ENCODE measurements around the gene FSCB.

GRCh38 chr14:44525237-44525636 lies 18.2 kb upstream of the FSCB start:
- TF ChIP-seq EZH2phosphoT487 (IDR thresholded peaks at IDR 0.05; ENCODE audit: unreplicated experiment) (no peak), CTCF (conservative IDR thresholded peaks at IDR 0.05; ENCODE audit: low read depth in 2 of 2) (no peak), EZH2 (IDR thresholded peaks at IDR 0.05; ENCODE audit: low read depth, unreplicated experiment) (no peak), POLR2AphosphoS5 (IDR thresholded peaks at IDR 0.05; ENCODE audit: low read depth) (no peak), JUNB (IDR thresholded peaks at IDR 0.05; ENCODE audit: unreplicated experiment) (no peak), NANOG (IDR thresholded peaks at IDR 0.05; ENCODE audit: borderline replicate concordance) (no peak), ETS1 (IDR thresholded peaks at IDR 0.05) (no peak), STAT1 (IDR thresholded peaks at IDR 0.05; ENCODE audit: unreplicated experiment) (no peak), ZNF331 (CRISPR knock-in tag; IDR thresholded peaks at IDR 0.05; ENCODE audit: low read depth) (no peak), CREB1 (CRISPR knock-in tag; IDR thresholded peaks at IDR 0.05; ENCODE audit: low read depth) (no peak), ZNF114 (CRISPR knock-in tag; IDR thresholded peaks at IDR 0.05) (no peak)
- TF ChIP-seq, protein P1, sequence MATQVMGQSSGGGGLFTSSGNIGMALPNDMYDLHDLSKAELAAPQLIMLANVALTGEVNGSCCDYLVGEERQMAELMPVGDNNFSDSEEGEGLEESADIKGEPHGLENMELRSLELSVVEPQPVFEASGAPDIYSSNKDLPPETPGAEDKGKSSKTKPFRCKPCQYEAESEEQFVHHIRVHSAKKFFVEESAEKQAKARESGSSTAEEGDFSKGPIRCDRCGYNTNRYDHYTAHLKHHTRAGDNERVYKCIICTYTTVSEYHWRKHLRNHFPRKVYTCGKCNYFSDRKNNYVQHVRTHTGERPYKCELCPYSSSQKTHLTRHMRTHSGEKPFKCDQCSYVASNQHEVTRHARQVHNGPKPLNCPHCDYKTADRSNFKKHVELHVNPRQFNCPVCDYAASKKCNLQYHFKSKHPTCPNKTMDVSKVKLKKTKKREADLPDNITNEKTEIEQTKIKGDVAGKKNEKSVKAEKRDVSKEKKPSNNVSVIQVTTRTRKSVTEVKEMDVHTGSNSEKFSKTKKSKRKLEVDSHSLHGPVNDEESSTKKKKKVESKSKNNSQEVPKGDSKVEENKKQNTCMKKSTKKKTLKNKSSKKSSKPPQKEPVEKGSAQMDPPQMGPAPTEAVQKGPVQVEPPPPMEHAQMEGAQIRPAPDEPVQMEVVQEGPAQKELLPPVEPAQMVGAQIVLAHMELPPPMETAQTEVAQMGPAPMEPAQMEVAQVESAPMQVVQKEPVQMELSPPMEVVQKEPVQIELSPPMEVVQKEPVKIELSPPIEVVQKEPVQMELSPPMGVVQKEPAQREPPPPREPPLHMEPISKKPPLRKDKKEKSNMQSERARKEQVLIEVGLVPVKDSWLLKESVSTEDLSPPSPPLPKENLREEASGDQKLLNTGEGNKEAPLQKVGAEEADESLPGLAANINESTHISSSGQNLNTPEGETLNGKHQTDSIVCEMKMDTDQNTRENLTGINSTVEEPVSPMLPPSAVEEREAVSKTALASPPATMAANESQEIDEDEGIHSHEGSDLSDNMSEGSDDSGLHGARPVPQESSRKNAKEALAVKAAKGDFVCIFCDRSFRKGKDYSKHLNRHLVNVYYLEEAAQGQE (IDR thresholded peaks at IDR 0.05; ENCODE audit: unreplicated experiment) = no peak

All from GM23338 (cell line).